Heart left ventricle (tissue), 16 donors: ENCODE data around the gene LY9. TPM values are rescaled to one million over a fixed set of nuclear protein-coding genes. Genes with fewer than 3 reads are reported as not detected.

Source experiments
- ATAC-seq, 4 donors: fragments of 200-7000 bp; cut with Tn5 transposase; one replicate each; pipeline ENCODE4 v1.9.1; 2020 to 2022; ENCODE audit warnings: moderate library complexity in 4 of 4, mild to moderate bottlenecking in 3 of 4, moderate number of reproducible peaks in 1 of 4
- DNase-seq, 5 donors: peaks; one replicate each; pipeline ENCODE4 v3.0.0-alpha.2; 2020
- H3K27ac ChIP-seq, 12 donors: fragments of 200-600 bp; sonication (generic) in 4 of 12; one replicate each; pipeline versions ENCODE4 v1.5.0 to v1.8.0; 2016 to 2022; ENCODE audit warnings: mild to moderate bottlenecking in 2 of 12
- H3K27me3 ChIP-seq, 9 donors: fragments of 200-600 bp; sonication (generic) in 2 of 9; one replicate each; pipeline versions ENCODE4 v1.5.1 to v1.8.0; 2016 to 2022; ENCODE audit warnings: mild to moderate bottlenecking in 3 of 9
- H3K36me3 ChIP-seq, 9 donors: fragments of 200-600 bp; sonication (generic) in 2 of 9; one replicate each; pipeline versions ENCODE4 v1.5.0 to v1.8.0; 2018 to 2022; ENCODE audit warnings: mild to moderate bottlenecking in 2 of 9
- H3K4me1 ChIP-seq, 12 donors: fragments of 200-600 bp; sonication (generic) in 4 of 12; one replicate each; pipeline versions ENCODE4 v1.5.0 to v1.8.0; 2016 to 2022; ENCODE audit warnings: mild to moderate bottlenecking in 3 of 12
- H3K4me3 ChIP-seq, 12 donors: fragments of 200-600 bp; sonication (generic) in 4 of 12; one replicate each; pipeline versions ENCODE4 v1.5.0 to v1.8.0; 2017 to 2022; ENCODE audit warnings: mild to moderate bottlenecking in 9 of 12, moderate library complexity in 4 of 12
- H3K9me3 ChIP-seq, 12 donors: fragments of 200-600 bp; sonication (generic) in 4 of 12; one replicate each; pipeline versions ENCODE4 v1.5.0 to v1.8.0; 2016 to 2022; ENCODE audit warnings: mild to moderate bottlenecking in 1 of 12
- CTCF ChIP-seq, 12 donors: fragments of 200-600 bp; sonication (generic) in 4 of 12; IDR thresholded peaks; one replicate each; pipeline versions ENCODE4 v1.5.0 to v1.8.0; 2018 to 2022; ENCODE audit warnings: antibody characterized with exemption in 12 of 12, mild to moderate bottlenecking in 5 of 12
- POLR2A ChIP-seq, 2 donors: fragments of 450-650 bp; IDR thresholded peaks; one replicate each; pipeline ENCODE4 v1.6.1; 2017; ENCODE audit warnings: antibody characterized with exemption in 2 of 2, mild to moderate bottlenecking in 2 of 2, moderate library complexity in 2 of 2
- WGBS, 4 donors: extraction: QIAGEN DNeasy Blood & Tissue Kit in 2 of 4; methylation state at CpG; one replicate each; pipeline versions ENCODE4 v1.1.5 to v1.1.7; 2013 to 2018; 5-methylcytosine and 5-hydroxymethylcytosine counted together
- intact Hi-C, 10 donors: fragments of 100-400 bp; cut with DNase I; formaldehyde crosslinking; loops; one replicate each; pipeline versions ENCODE4 v1.11.1 to v1.14.2; 2022
- polyA plus RNA-seq, 2 donors: library from polyadenylated mRNA; stranded (reverse); fragments of 200-250 nt; gene quantifications; one replicate each; pipeline ENCODE4 v1.2.3, GENCODE V29; 2013
- total RNA-seq, 9 donors: library from RNA; depleted of rRNA in 2 of 9; stranded (reverse); fragments of >200 nt in 2 of 9; fragmentation: NEBNext Ultra II Directional in 3 of 9; extraction: Animal tissue kit (Norgen Biotek cat#: 25700) in 3 of 9; gene quantifications; one replicate each; pipeline versions ENCODE4 v1.1.0 to v1.2.4, GENCODE V29; 2016 to 2023
- donor health status: ischemic (EF 13 %, LVEDD 7.1; RV severe dilation, severe dysfunction).
- donor health status: healthy with polysubstance abuse.
- donor health status: DM: no; HTN: yes; CAD: no.
- donor health status: DM: no; HTN: no; CAD: no.
- donor health status: ischemic (EF 25% LVEDD 6.9; RV normal size, moderate dysfunction).
- donor health status: ischemic (EF 25% LVEDD 5.7; RV mildly dilated, moderate dysfunction).
- donor health status: healthy.
- donor health status: DM: yes; HTN: yes; CAD: no.
- donor health status: ischemic (EF 35%, LVEDD 5.7; RV mildly dilated, moderate dysfunction).
- donor health status: nonischemic (EF 11% LVEDD 7.7; RV severe dilation, severe dysfunction).
- donor health status: DM: yes; HTN: yes; CAD: no.
- donor health status: PGD.
- donor health status: ischemic (EF 29% LVEDD 5.4; RV normal size, mild dysfunction).
- donor health status: nonischemic (EF 23%, LVEDD 6.1; RV moderate dilation, normal function).

LY9 gene
- total and polyA plus RNA-seq, 11 donors: 0.06 to 2.5 (median 0.33) TPM; not detected in 5

DNA sequence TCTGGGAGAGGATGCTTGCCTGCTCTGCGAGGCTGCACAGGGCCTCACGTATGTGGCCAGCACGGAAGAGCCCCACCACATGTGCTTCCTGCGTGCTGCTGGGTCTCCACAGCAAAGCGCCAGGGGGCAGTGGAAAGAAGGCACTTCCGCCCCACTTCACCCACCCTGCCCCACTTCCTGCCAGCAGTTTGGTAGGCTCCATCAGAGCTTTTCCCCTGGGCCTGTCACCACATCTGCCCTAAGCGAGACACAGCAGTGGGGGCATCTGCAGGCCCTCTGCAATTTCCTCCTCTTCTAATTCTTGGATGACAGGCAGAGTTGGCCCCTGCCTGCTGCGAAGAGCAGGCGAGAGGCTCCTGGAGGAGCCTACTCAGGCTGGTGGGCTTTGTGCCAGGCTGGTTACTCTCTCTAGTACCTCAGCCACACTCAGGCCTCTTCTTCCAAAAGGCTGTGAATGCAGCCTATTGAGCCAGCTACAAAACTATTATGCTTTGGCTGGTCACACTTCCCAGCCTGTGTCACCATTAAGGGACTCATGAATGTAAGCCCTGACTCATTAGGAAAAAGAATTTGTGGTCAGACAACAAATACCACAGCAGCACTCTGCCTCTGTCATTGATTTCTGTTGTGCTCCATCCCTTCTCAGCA is 41.7 kb downstream of the LY9 start:
- 55 to 75% (median 67%) methylated on average over 8 to 9 of the region's 9 CpGs for WGBS, 4 donors
- H3K9me3 ChIP-seq: no peaks in the 10 kb centered on the region
- peak in 2 of 4 donors; percentile 48 to 77 for ATAC-seq

DNA sequence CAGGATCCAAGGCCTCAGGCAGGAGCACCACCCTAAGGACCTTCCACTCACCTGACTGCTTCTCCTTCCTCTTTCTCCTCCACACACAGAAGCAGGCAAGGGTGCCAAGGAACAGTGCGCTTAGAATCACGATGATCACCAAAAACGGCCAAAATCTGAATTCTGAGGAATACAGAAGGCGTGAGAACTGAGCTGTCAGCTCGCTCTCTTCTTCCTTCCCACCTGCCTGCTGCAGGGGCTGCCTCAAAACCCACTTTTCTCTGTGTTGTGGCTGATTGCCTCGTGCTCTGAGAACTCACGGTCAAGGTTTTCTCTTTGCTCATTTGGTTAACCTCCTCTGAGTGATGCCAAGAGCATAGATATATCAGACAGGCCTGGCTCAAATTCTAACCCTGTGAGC is 42.9 kb downstream of the LY9 start:
- DNase-seq: no peak
- WGBS, 4 donors: 80 to 83% (median 82%) methylated on average over 7 of the region's 7 CpGs

More for the DNA sequence above, 41.7 kb downstream of the LY9 start:
- peaks cover 0 to 38% (median 0%) of the 10 kb centered on the region in 12 donors for H3K4me1 ChIP-seq
- peak overlapping the region in 2 of 12 donors; percentile 7 to 80 for H3K27ac ChIP-seq
- TF ChIP-seq POLR2A (IDR thresholded peaks at IDR 0.05) (no peak), CTCF (IDR thresholded peaks at IDR 0.05) (peak in 1 of 12 donors; percentile 17)
- H3K4me3 ChIP-seq: no peak overlapping the region
- DNase-seq: peak; percentile 18 to 82 (median 35)
- no peaks in the 10 kb centered on the region for H3K36me3 ChIP-seq
- H3K27me3 ChIP-seq: peaks cover 0 to 4% (median 0%) of the 10 kb centered on the region in 9 donors
- intact Hi-C loops: loop anchor here in 7 of 10 donors (5.0 to 10.0 kb wide), 6 partner anchors 113 to 260 kb away; partner anchors contain the start of genes ITLN2 (in 5 of the 7) and KLHDC9 (in 3 of the 7)

GRCh38 chr1:160839746-160840145 is 43.8 kb downstream of the LY9 start:
- Histone ChIP-seq H3K4me1 (peaks cover 0 to 38% (median 0%) of the 10 kb centered on the region in 12 donors), H3K27ac (no peak overlapping the region), H3K27me3 (peaks cover 0 to 4% (median 0%) of the 10 kb centered on the region in 9 donors), H3K9me3 (no peaks in the 10 kb centered on the region), H3K36me3 (no peaks in the 10 kb centered on the region), H3K4me3 (no peak overlapping the region)
- intact Hi-C loops: loop anchor here in 7 of 10 donors (5.0 to 10.0 kb wide), 6 partner anchors 113 to 258 kb away; partner anchors contain the start of genes ITLN2 (in 5 of the 7) and KLHDC9 (in 3 of the 7)
- WGBS, 4 donors: 76 to 86% (median 78%) methylated on average over 2 of the region's 2 CpGs
- DNase-seq: no peak
- no peak for TF ChIP-seq CTCF (IDR thresholded peaks at IDR 0.05)
- no peak for TF ChIP-seq POLR2A (IDR thresholded peaks at IDR 0.05)
- ATAC-seq: no peak

More for the DNA sequence above, 42.9 kb downstream of the LY9 start:
- intact Hi-C loops: loop anchor here in 7 of 10 donors (5.0 to 10.0 kb wide), 6 partner anchors 113 to 258 kb away; partner anchors contain the start of genes ITLN2 (in 5 of the 7) and KLHDC9 (in 3 of the 7)
- Histone ChIP-seq H3K9me3 (no peaks in the 10 kb centered on the region), H3K4me1 (peaks cover 0 to 38% (median 0%) of the 10 kb centered on the region in 12 donors), H3K27me3 (peaks cover 0 to 4% (median 0%) of the 10 kb centered on the region in 9 donors), H3K27ac (peak overlapping the region in 1 of 12 donors; percentile 34), H3K36me3 (no peaks in the 10 kb centered on the region), H3K4me3 (no peak overlapping the region)
- ATAC-seq: no peak
- no peak for TF ChIP-seq CTCF (IDR thresholded peaks at IDR 0.05)
- no peak for TF ChIP-seq POLR2A (IDR thresholded peaks at IDR 0.05)

DNA sequence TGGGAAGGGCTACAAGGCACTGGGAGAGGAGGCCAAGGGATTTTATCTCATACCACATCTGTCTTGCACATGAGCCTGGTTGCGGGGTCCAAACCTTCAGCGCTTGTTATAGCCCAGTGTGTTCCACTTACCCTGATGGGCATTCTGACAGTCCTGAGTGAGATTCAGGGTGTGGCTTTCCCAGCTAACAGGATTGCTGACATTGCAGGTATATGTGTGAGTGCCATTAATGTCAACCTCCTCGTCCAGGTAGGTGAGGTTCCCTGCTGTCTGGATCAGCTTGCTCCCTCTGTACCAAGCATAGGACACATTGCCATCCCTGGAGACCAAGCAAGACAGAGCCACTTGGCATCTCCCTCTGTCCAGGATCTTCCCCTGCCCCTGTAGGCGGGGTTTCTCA is 45.1 kb downstream of the LY9 start:
- WGBS, 4 donors: 87 to 95% (median 88%) methylated on average over 4 of the region's 4 CpGs
- DNase-seq (no peak), ATAC-seq (no peak)
- H3K9me3 ChIP-seq: no peaks in the 10 kb centered on the region
- no peak overlapping the region for H3K4me3 ChIP-seq
- peaks cover 0 to 10% (median 0%) of the 10 kb centered on the region in 9 donors for H3K27me3 ChIP-seq
- TF ChIP-seq CTCF (IDR thresholded peaks at IDR 0.05): no peak
- no peak for TF ChIP-seq POLR2A (IDR thresholded peaks at IDR 0.05)
- intact Hi-C loops: no loop called here
- H3K4me1 ChIP-seq: peaks cover 0 to 34% (median 0%) of the 10 kb centered on the region in 12 donors
- no peak overlapping the region for H3K27ac ChIP-seq
- no peaks in the 10 kb centered on the region for H3K36me3 ChIP-seq
